ENCODE data around the gene RBKS. TPM values are rescaled to one million over a fixed set of nuclear protein-coding genes. Genes with fewer than 3 reads are reported as not detected.

Gene RBKS
- total and polyA plus RNA-seq, 2 of the 13 experiments (the other 11 are each of a cell fraction or from before 2014, with no cell fraction given): 7.7 to 8.3 TPM

DNA sequence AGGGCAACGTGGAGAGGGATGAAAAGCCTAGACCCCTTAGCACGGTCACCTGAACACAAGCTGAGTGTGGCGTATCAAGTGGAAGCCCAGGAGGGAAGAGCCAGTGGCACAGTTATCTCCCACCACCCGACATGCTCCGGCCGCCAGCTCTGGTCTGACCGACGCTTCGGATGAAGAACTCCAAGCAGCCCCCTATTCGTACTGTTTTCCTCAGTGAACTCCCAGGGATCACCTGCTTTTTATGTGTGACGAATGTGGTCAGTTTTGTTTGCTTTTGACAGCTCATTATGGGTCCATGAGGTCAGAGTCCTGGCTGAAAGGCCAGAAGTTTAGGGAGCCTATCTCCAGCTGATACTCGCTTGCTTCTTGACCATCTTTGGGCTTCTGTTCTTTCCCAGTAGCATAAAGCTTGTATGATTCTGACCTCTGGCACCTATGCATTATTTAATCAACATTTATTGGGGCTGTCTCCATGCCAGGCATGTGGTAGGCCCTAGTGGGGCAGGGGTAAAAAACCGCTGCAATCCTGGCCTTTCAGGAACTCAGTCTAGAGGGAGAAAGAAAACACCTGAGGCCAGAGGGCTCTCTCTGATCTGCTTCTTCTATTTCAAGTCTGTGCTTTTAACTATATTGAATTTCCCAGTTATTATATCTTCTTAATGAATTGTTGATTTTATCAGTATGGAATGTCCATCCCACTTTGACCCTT is 151.7 kb downstream of the RBKS start (continued):
- TF ChIP-seq, protein P1, sequence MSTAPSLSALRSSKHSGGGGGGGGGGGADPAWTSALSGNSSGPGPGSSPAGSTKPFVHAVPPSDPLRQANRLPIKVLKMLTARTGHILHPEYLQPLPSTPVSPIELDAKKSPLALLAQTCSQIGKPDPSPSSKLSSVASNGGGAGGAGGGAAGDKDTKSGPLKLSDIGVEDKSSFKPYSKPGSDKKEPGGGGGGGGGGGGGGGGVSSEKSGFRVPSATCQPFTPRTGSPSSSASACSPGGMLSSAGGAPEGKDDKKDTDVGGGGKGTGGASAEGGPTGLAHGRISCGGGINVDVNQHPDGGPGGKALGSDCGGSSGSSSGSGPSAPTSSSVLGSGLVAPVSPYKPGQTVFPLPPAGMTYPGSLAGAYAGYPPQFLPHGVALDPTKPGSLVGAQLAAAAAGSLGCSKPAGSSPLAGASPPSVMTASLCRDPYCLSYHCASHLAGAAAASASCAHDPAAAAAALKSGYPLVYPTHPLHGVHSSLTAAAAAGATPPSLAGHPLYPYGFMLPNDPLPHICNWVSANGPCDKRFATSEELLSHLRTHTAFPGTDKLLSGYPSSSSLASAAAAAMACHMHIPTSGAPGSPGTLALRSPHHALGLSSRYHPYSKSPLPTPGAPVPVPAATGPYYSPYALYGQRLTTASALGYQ (CRISPR knock-in tag; IDR thresholded peaks at IDR 0.05): no peak; the same call in 1 of the 2 replicates
- TF ChIP-seq GATA4 (IDR thresholded peaks at IDR 0.05; ENCODE audit: borderline replicate concordance, low read depth) (peak; percentile 24; the same call in 1 of the 2 replicates), ZNF749 (CRISPR knock-in tag; IDR thresholded peaks at IDR 0.05; ENCODE audit: borderline replicate concordance) (0 out of 2 replicates have a peak, but pooled peaks have one; percentile 16), ZNF205 (CRISPR knock-in tag; IDR thresholded peaks at IDR 0.05) (no peak; the same call in 1 of the 2 replicates), ZNF557 (CRISPR knock-in tag; IDR thresholded peaks at IDR 0.05) (no peak), FOXO1 (CRISPR knock-in tag; IDR thresholded peaks at IDR 0.05) (peak; percentile 79; the same call in 1 of the 2 replicates), MTA1 (CRISPR knock-in tag; IDR thresholded peaks at IDR 0.05; ENCODE audit: borderline replicate concordance) (peak; percentile 42; the same call in 1 of the 2 replicates), ZNF225 (CRISPR knock-in tag; IDR thresholded peaks at IDR 0.05) (peak; percentile 66; the same call in 1 of the 2 replicates), ZSCAN31 (CRISPR knock-in tag; IDR thresholded peaks at IDR 0.05; ENCODE audit: low read depth) (peak; percentile 77; the same call in 1 of the 2 replicates), HMG20A (CRISPR knock-in tag; IDR thresholded peaks at IDR 0.05; ENCODE audit: borderline replicate concordance) (peak; percentile 76; the same call in 1 of the 2 replicates), ZNF136 (CRISPR knock-in tag; IDR thresholded peaks at IDR 0.05; ENCODE audit: low read depth) (no peak), ZNF331 (CRISPR knock-in tag; IDR thresholded peaks at IDR 0.05) (peak; percentile 72; the same call in 1 of the 2 replicates)
- TF ChIP-seq, protein P2, sequence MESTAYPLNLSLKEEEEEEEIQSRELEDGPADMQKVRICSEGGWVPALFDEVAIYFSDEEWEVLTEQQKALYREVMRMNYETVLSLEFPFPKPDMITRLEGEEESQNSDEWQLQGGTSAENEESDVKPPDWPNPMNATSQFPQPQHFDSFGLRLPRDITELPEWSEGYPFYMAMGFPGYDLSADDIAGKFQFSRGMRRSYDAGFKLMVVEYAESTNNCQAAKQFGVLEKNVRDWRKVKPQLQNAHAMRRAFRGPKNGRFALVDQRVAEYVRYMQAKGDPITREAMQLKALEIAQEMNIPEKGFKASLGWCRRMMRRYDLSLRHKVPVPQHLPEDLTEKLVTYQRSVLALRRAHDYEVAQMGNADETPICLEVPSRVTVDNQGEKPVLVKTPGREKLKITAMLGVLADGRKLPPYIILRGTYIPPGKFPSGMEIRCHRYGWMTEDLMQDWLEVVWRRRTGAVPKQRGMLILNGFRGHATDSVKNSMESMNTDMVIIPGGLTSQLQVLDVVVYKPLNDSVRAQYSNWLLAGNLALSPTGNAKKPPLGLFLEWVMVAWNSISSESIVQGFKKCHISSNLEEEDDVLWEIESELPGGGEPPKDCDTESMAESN (CRISPR knock-in tag; conservative IDR thresholded peaks at IDR 0.05): no peak; the same call in 1 of the 2 replicates
- TF ChIP-seq, protein P3, sequence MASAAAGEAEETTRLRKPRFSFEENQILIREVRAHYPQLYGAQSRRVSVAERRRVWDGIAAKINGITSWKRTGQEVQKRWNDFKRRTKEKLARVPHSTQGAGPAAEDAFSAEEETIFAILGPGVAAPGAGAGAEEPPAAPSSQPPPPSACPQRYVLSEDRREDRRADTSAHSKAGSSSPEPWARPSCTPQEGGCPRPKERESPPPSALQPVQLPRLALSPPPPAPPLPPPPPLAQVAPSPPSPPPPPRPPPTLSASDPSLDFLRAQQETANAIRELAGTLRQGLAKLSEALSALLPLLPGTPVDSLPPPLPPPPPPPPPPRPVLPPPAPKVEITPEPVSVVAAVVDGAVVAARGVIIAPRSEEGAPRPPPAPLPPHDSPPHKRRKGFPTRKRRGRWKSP (CRISPR knock-in tag; IDR thresholded peaks at IDR 0.05): no peak; the same call in 1 of the 2 replicates
- TF ChIP-seq, protein P4, sequence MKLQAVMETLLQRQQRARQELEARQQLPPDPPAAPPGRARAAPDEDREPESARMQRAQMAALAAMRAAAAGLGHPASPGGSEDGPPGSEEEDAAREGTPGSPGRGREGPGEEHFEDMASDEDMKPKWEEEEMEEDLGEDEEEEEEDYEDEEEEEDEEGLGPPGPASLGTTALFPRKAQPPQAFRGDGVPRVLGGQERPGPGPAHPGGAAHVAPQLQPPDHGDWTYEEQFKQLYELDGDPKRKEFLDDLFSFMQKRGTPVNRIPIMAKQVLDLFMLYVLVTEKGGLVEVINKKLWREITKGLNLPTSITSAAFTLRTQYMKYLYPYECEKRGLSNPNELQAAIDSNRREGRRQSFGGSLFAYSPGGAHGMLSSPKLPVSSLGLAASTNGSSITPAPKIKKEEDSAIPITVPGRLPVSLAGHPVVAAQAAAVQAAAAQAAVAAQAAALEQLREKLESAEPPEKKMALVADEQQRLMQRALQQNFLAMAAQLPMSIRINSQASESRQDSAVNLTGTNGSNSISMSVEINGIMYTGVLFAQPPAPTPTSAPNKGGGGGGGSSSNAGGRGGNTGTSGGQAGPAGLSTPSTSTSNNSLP (IDR thresholded peaks at IDR 0.05; ENCODE audit: low read depth, low read length): peak; percentile 70
- TF ChIP-seq, protein P5, sequence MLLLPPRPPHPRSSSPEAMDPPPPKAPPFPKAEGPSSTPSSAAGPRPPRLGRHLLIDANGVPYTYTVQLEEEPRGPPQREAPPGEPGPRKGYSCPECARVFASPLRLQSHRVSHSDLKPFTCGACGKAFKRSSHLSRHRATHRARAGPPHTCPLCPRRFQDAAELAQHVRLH (CRISPR knock-in tag; IDR thresholded peaks at IDR 0.05; ENCODE audit: borderline replicate concordance, low read depth): no peak
- TF ChIP-seq, protein P6, sequence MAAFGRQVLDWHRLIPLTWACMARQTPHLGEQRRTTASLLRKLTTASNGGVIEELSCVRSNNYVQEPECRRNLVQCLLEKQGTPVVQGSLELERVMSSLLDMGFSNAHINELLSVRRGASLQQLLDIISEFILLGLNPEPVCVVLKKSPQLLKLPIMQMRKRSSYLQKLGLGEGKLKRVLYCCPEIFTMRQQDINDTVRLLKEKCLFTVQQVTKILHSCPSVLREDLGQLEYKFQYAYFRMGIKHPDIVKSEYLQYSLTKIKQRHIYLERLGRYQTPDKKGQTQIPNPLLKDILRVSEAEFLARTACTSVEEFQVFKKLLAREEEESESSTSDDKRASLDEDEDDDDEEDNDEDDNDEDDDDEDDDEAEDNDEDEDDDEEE (CRISPR knock-in tag; IDR thresholded peaks at IDR 0.05): peak; percentile 61; the same call in 1 of the 2 replicates
- TF ChIP-seq, protein P7, sequence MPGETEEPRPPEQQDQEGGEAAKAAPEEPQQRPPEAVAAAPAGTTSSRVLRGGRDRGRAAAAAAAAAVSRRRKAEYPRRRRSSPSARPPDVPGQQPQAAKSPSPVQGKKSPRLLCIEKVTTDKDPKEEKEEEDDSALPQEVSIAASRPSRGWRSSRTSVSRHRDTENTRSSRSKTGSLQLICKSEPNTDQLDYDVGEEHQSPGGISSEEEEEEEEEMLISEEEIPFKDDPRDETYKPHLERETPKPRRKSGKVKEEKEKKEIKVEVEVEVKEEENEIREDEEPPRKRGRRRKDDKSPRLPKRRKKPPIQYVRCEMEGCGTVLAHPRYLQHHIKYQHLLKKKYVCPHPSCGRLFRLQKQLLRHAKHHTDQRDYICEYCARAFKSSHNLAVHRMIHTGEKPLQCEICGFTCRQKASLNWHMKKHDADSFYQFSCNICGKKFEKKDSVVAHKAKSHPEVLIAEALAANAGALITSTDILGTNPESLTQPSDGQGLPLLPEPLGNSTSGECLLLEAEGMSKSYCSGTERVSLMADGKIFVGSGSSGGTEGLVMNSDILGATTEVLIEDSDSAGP (CRISPR knock-in tag; IDR thresholded peaks at IDR 0.05; ENCODE audit: borderline replicate concordance): peak; percentile 78

All from HepG2 (cell line).